K562 (cell line): ENCODE data around the gene BTG2. TPM values are rescaled to one million over a fixed set of nuclear protein-coding genes. Genes with fewer than 3 reads are reported as not detected.

ENCODE experiments used
- ATAC-seq: fragments of 200-7000 bp; cut with Tn5 transposase; 3 replicates; pipeline ENCODE4 v1.9.1; 2020; ENCODE audit warnings: moderate library complexity
- BruUV-seq: library from RNA; stranded (reverse); fragments of 400-500 nt; replicated peaks from 2 replicates; lab custom pipeline; 2021; lab: Mats Ljungman, UMichigan
- CTCF ChIA-PET: fragments of 300-600 bp; formaldehyde crosslinking; extraction: SDS; loops from one replicate; lab custom pipeline; 2021; ENCODE audit warnings: low intra/inter-chr PET ratio; lab: Yijun Ruan, JAX
- POLR2A ChIA-PET: fragments of 300-600, 350-650 bp; sonication (Branson Sonifier 250); formaldehyde crosslinking; extraction: SDS; loops from one replicate; lab custom pipeline; 2021; ENCODE audit warnings: antibody characterized with exemption, inconsistent platforms; lab: Yijun Ruan, JAX
- DNase-seq, 4 experiments: peaks; one replicate each; pipeline versions ENCODE4 v3.0.0 to v3.0.0-alpha.2; 2011 to 2018; ENCODE audit warnings: low spot score in 3 of 4, mixed read lengths in 3 of 4; ENCODE audit errors: extremely low read depth in 1 of 4
- FAIRE-seq: peaks from 2 replicates; lab custom pipeline; 2011; peaks lifted over from hg19 to GRCh38; lab: Jason Lieb, UNC
- H2AFZ ChIP-seq: 2 replicates; pipeline ENCODE4 v1.6.0; 2011; ENCODE audit warnings: low read depth, low read length, control low read depth, inconsistent platforms
- H3K27ac ChIP-seq: fragments of 200-600 bp; 3 replicates; pipeline ENCODE4 v1.8.0; 2011; ENCODE audit warnings: low read depth, mild to moderate bottlenecking, control low read depth, inconsistent platforms, low read length, moderate library complexity, mixed read lengths; ENCODE audit errors: extremely low read depth
- H3K27me3 ChIP-seq, 2 experiments: fragments of 300-600 bp in 1 of 2; 2 replicates in 1 of 2; 3 replicates in 1 of 2; pipeline versions ENCODE4 v1.6.0 to v1.8.0; 2011; ENCODE audit warnings: inconsistent platforms in 2 of 2, low read length in 2 of 2, mild to moderate bottlenecking in 1 of 2, mixed read lengths in 1 of 2, moderate library complexity in 1 of 2; ENCODE audit not compliant: control insufficient read depth in 2 of 2, insufficient read depth in 2 of 2
- H3K36me3 ChIP-seq: fragments of 300-600 bp; 3 replicates; pipeline ENCODE4 v1.8.0; 2011; ENCODE audit warnings: mild to moderate bottlenecking, low read length, inconsistent platforms; ENCODE audit not compliant: control insufficient read depth, insufficient read depth
- H3K4me1 ChIP-seq, 2 experiments: fragments of 200-600 bp in 1 of 2; replicated peaks in 1 of 2; 2 replicates in 1 of 2; 3 replicates in 1 of 2; pipeline versions ENCODE4 v1.5.1 to v1.8.0; 2011; ENCODE audit warnings: inconsistent platforms in 2 of 2, low read length in 2 of 2, mild to moderate bottlenecking in 1 of 2, mixed read lengths in 1 of 2, moderate library complexity in 1 of 2; ENCODE audit not compliant: control insufficient read depth in 2 of 2, insufficient read depth in 2 of 2
- H3K4me2 ChIP-seq: 2 replicates; pipeline ENCODE4 v1.6.1; 2011; ENCODE audit warnings: low read length, control low read depth, inconsistent platforms, mixed read lengths; ENCODE audit not compliant: insufficient read depth
- H3K4me3 ChIP-seq: fragments of 200-600 bp; sonication (generic), shearing (Covaris generic); 2 replicates; pipeline ENCODE4 v1.5.1; 2016; ENCODE audit warnings: control low read depth, inconsistent platforms
- H3K79me2 ChIP-seq: fragments of 200-600 bp; 3 replicates; pipeline ENCODE4 v1.8.0; 2011; ENCODE audit warnings: low read length, inconsistent platforms; ENCODE audit not compliant: control insufficient read depth, insufficient read depth
- H3K9ac ChIP-seq, 2 experiments: 2 replicates each; pipeline versions ENCODE4 v1.6.0 to v1.6.1; 2011; ENCODE audit warnings: low read depth in 2 of 2, low read length in 2 of 2, control low read depth in 1 of 2, inconsistent platforms in 1 of 2, mild to moderate bottlenecking in 1 of 2, mixed read lengths in 1 of 2; ENCODE audit not compliant: insufficient read depth in 1 of 2
- H3K9me1 ChIP-seq: one replicate; pipeline ENCODE4 v1.6.0; 2011; ENCODE audit warnings: inconsistent platforms, mild to moderate bottlenecking, low read length, moderate library complexity; ENCODE audit not compliant: control insufficient read depth, insufficient read depth
- H3K9me3 ChIP-seq: replicated peaks from 2 replicates; pipeline ENCODE4 v1.5.1; 2011; ENCODE audit warnings: low read depth, low read length, inconsistent platforms; ENCODE audit not compliant: control insufficient read depth, insufficient read depth
- H4K20me1 ChIP-seq: replicated peaks from 2 replicates; pipeline ENCODE4 v1.6.1; 2011; ENCODE audit warnings: low read length, inconsistent platforms, mixed read lengths; ENCODE audit not compliant: control insufficient read depth, insufficient read depth
- AFF4 ChIP-seq: sonication (generic); formaldehyde crosslinking; IDR thresholded peaks from 2 replicates; pipeline ENCODE4 v1.8.0; 2023; ENCODE audit warnings: mild to moderate bottlenecking, missing genetic modification reagents
- ATF7 ChIP-seq: fragments of 450-650 bp; IDR thresholded peaks from 2 replicates; pipeline ENCODE4 v1.7.1; 2014; ENCODE audit warnings: mild to moderate bottlenecking, moderate library complexity
- BRCA1 ChIP-seq, 2 experiments: fragments of 450-650 bp in 1 of 2; sonication (generic) in 1 of 2; formaldehyde crosslinking in 1 of 2; IDR thresholded peaks; 2 replicates each; pipeline versions ENCODE4 v1.5.0 to v1.6.1; 2017 to 2020; ENCODE audit warnings: mild to moderate bottlenecking in 1 of 2, missing genetic modification reagents in 1 of 2
- HMG20A ChIP-seq: fragments of 450-650 bp; formaldehyde crosslinking; conservative IDR thresholded peaks from 2 replicates; pipeline ENCODE4 v1.4.0; 2020; ENCODE audit warnings: mild to moderate bottlenecking, mixed read lengths
- IRF2 ChIP-seq: sonication (generic); formaldehyde crosslinking; IDR thresholded peaks from 2 replicates; pipeline ENCODE4 v1.8.1; 2022; ENCODE audit warnings: mild to moderate bottlenecking, missing genetic modification reagents
- KDM4B ChIP-seq, 2 experiments: fragments of 450-650 bp in 1 of 2; sonication (generic) in 1 of 2; IDR thresholded peaks; 2 replicates each; pipeline ENCODE4 v1.6.1; 2016 to 2017; ENCODE audit warnings: borderline replicate concordance in 2 of 2, antibody characterized with exemption in 1 of 2, low read depth in 1 of 2, mild to moderate bottlenecking in 1 of 2
- KLF16 ChIP-seq: IDR thresholded peaks from 2 replicates; pipeline ENCODE4 v1.6.1; 2016; ENCODE audit warnings: antibody characterized with exemption
- PRPF4 ChIP-seq: fragments of 200-400 bp; formaldehyde crosslinking; IDR thresholded peaks from one replicate; pipeline ENCODE4 v1.6.1; 2017; ENCODE audit warnings: low read length, low read depth, mild to moderate bottlenecking; ENCODE audit not compliant: insufficient read depth, poor library complexity, severe bottlenecking
- TARDBP ChIP-seq: fragments of 450-650 bp; IDR thresholded peaks from 2 replicates; pipeline ENCODE4 v1.6.1; 2016
- VEZF1 ChIP-seq: fragments of 200-800 bp; sonication (Bioruptor generic); IDR thresholded peaks from 2 replicates; pipeline ENCODE4 v1.6.1; 2017; ENCODE audit warnings: missing genetic modification characterization, missing compliant biosample characterization
- ZNF140 ChIP-seq: fragments of 250-450 bp; sonication (Bioruptor Pico); IDR thresholded peaks from 2 replicates; pipeline ENCODE4 v1.8.0; 2021; ENCODE audit warnings: moderate library complexity, mild to moderate bottlenecking, inconsistent platforms
- WGBS: fragments of 100-300 bp; shearing (Covaris generic); methylation state at CpG from one replicate; pipeline ENCODE4 v1.1.6; 2016; ENCODE audit warnings: low coverage, mixed read lengths; ENCODE audit not compliant: insufficient coverage; ENCODE audit errors: missing lambda C conversion rate; 5-methylcytosine and 5-hydroxymethylcytosine counted together
- in situ Hi-C: fragments of 300-500 bp; cut with MboI; formaldehyde crosslinking; loops from 4 replicates; pipeline ENCODE4 v1.15.0; 2018; ENCODE audit warnings: inconsistent platforms, mixed read lengths
- intact Hi-C: fragments of 100-400 bp; cut with micrococcal nuclease; formaldehyde crosslinking; loops from 2 replicates; pipeline ENCODE4 v1.14.2; 2022
- polyA plus RNA-seq, 8 experiments: library from polyadenylated mRNA; depleted of rRNA in 4 of 8; stranded (reverse) in 5 of 8; unstranded in 3 of 8; fragments of >200 nt; fragmentation: Nextera tagmentation in 2 of 8; fragmentation: Illumina TruSeq in 1 of 8; extraction: Ambion mirVana in 2 of 8; extraction: Trizol in 1 of 8; gene quantifications; 2 replicates each; pipeline versions ENCODE4 v1.2.1 to v1.2.3, GENCODE V29; 2011 to 2014; ENCODE audit warnings: inconsistent platforms in 1 of 8, missing spikeins in 1 of 8
- total RNA-seq, 7 experiments: library from RNA; depleted of rRNA in 6 of 7; stranded (reverse); fragments of >200 nt in 6 of 7; fragmentation: Illumina TruSeq in 2 of 7; extraction: Trizol in 2 of 7; gene quantifications; 2 replicates each; pipeline versions ENCODE4 v1.2.1 to v1.2.3, GENCODE V29; 2011 to 2021; ENCODE audit warnings: low replicate concordance in 1 of 7

The BTG2 gene
- total and polyA plus RNA-seq, 9 of the 15 experiments (the other 6 are each of a cell fraction or from before 2014, with no cell fraction given), result 2.3 to 41.9 (median 8.7) TPM

GRCh38 chr1:203273206-203273868, 32.0 kb upstream of the BTG2 start:
- peaks cover 17 to 18% of the 10 kb centered on the region in 2 experiments; a peak in 4 of 5 replicates for H3K4me1 ChIP-seq
- no peaks in the 10 kb centered on the region for H3K79me2 ChIP-seq
- WGBS, result 26% methylated on average over 32 of the region's 32 CpGs
- no peak overlapping the region for H3K4me3 ChIP-seq
- peak overlapping the region; percentile 90 for H2AFZ ChIP-seq
- H3K9ac ChIP-seq, result peak overlapping the region in 1 of 2 experiments; percentile 73; a peak in 2 of 4 replicates
- ATAC-seq (peak; percentile 90), FAIRE-seq (peak; percentile 61), DNase-seq (peak; percentile 81 to 93 (median 87))
- in situ Hi-C loops (loop anchor here (5.0 kb wide), 3 partner anchors 64 to 429 kb away; no protein-coding TSS in a partner anchor), intact Hi-C loops (loop anchor here (1.0 kb wide), 4 partner anchors 32 to 214 kb away; partner anchors contain the start of gene BTG2)
- H3K27ac ChIP-seq, result no peak overlapping the region
- peak overlapping the region; percentile 72 for H3K4me2 ChIP-seq
- CTCF ChIA-PET, result interaction anchor here (0.8 to 9.9 kb wide), 8 partner anchors 9 to 429 kb away, joined by 3 to 226 read pairs (median 4); no protein-coding TSS in a partner anchor
- no peaks in the 10 kb centered on the region for H3K9me1 ChIP-seq
- POLR2A ChIA-PET, result interaction anchor here (0.5 to 1.0 kb wide), 8 partner anchors 8 to 70 kb away, joined by 3 to 5 read pairs (median 4); no protein-coding TSS in a partner anchor
- no peaks in the 10 kb centered on the region for H3K9me3 ChIP-seq
- H4K20me1 ChIP-seq, result no peaks in the 10 kb centered on the region; the same call in 1 of the 2 replicates
- H3K27me3 ChIP-seq, result peaks cover 0 to 18% of the 10 kb centered on the region in 2 experiments; a peak in 1 of 5 replicates
- H3K36me3 ChIP-seq, result no peaks in the 10 kb centered on the region
- no TSS peak for BruUV-seq
- no peak for TF ChIP-seq BRCA1 (IDR thresholded peaks at IDR 0.05)
- TF ChIP-seq BRCA1 (CRISPR knock-in tag; IDR thresholded peaks at IDR 0.05), result no peak
- peak; percentile 52; the same call in 1 of the 2 replicates for TF ChIP-seq VEZF1 (CRISPR knock-in tag)
- TF ChIP-seq TARDBP, result peak; percentile 60; the same call in 1 of the 2 replicates
- TF ChIP-seq AFF4 (CRISPR knock-in tag), result peak; percentile 50; the same call in 1 of the 2 replicates
- no peak for TF ChIP-seq KLF16
- no peak for TF ChIP-seq KDM4B (IDR thresholded peaks at IDR 0.05; ENCODE audit: borderline replicate concordance in 2 of 2, low read depth in 1 of 2)
- peak; percentile 76 for TF ChIP-seq ATF7
- no peak for TF ChIP-seq PRPF4
- no peak for TF ChIP-seq IRF2
- no peak for TF ChIP-seq HMG20A (CRISPR knock-in tag)
- no peak for TF ChIP-seq ZNF140 (CRISPR knock-in tag)
